A549 (cell line): ENCODE results near the gene HIVEP3.

Source experiments
- CEBPB ChIP-seq, 2 experiments: fragments of >200 bp in 1 of 2; sonication (Bioruptor Twin) in 1 of 2; formaldehyde crosslinking in 1 of 2; IDR thresholded peaks; 2 replicates each; pipeline ENCODE4 v1.6.1; 2012 to 2016
- JUN ChIP-seq, 2 experiments: fragments of >200 bp; sonication (Bioruptor Twin); formaldehyde crosslinking; IDR thresholded peaks; 2 replicates in 1 of 2; 3 replicates in 1 of 2; pipeline ENCODE4 v1.6.1; 2016 to 2017
- MAFK ChIP-seq: fragments of 450-650 bp; IDR thresholded peaks from 2 replicates; pipeline ENCODE4 v1.6.1; 2014; ENCODE audit not compliant: partially characterized antibody
- PHF8 ChIP-seq: fragments of 200-600 bp; sonication (generic); IDR thresholded peaks from 2 replicates; pipeline ENCODE4 v1.6.1; 2016; ENCODE audit warnings: low read depth, mild to moderate bottlenecking, antibody characterized with exemption, moderate library complexity, borderline replicate concordance
- POLR2A ChIP-seq: IDR thresholded peaks from 2 replicates; pipeline ENCODE4 v1.6.1; 2012; ENCODE audit warnings: mild to moderate bottlenecking, low read length
- RAD21 ChIP-seq, 2 experiments: fragments of >200 bp in 1 of 2; sonication (Bioruptor Twin) in 1 of 2; formaldehyde crosslinking in 1 of 2; IDR thresholded peaks in 1 of 2; conservative IDR thresholded peaks in 1 of 2; 2 replicates in 1 of 2; 3 replicates in 1 of 2; pipeline ENCODE4 v1.6.1; 2012 to 2018; ENCODE audit warnings: inconsistent platforms in 1 of 2
- SMC3 ChIP-seq: fragments of >200 bp; sonication (Bioruptor Twin); formaldehyde crosslinking; IDR thresholded peaks from 3 replicates; pipeline ENCODE4 v1.6.1; 2018; ENCODE audit warnings: inconsistent platforms
- TF ChIP-seq, protein P1 (sequence below): fragments of >200 bp; sonication (Bioruptor Twin); formaldehyde crosslinking; IDR thresholded peaks from 3 replicates; pipeline ENCODE4 v1.5.1; 2016

DNA sequence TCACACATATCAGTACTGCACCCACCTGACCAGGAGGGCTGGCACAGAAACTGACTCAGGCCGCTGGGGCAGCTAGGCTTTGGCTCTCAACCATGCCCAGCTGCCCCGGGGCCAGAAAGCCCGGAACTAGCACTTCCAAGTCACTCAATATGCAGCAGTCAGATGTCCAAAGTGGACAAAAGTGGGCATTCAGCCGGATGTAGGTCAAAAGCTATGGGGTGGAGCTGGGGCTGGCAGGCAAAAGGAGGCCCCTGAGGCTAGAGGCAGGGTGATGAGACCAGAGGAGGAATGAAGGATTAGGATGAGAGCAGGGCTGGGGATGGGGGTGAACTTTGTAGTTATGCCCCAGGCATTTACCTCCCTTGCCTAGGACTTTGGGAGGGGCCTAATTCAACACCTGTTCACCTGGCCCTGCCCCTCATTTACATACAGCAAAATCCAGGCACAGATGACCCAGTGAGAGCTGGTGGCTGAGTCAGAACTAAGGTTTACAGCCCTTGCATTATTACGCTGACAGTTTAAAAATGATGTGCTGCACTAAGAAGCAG, 403.5 kb downstream of the HIVEP3 start:
- TF ChIP-seq, protein P1, sequence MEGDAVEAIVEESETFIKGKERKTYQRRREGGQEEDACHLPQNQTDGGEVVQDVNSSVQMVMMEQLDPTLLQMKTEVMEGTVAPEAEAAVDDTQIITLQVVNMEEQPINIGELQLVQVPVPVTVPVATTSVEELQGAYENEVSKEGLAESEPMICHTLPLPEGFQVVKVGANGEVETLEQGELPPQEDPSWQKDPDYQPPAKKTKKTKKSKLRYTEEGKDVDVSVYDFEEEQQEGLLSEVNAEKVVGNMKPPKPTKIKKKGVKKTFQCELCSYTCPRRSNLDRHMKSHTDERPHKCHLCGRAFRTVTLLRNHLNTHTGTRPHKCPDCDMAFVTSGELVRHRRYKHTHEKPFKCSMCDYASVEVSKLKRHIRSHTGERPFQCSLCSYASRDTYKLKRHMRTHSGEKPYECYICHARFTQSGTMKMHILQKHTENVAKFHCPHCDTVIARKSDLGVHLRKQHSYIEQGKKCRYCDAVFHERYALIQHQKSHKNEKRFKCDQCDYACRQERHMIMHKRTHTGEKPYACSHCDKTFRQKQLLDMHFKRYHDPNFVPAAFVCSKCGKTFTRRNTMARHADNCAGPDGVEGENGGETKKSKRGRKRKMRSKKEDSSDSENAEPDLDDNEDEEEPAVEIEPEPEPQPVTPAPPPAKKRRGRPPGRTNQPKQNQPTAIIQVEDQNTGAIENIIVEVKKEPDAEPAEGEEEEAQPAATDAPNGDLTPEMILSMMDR, result no peak
- no peak for TF ChIP-seq POLR2A
- TF ChIP-seq CEBPB (IDR thresholded peaks at IDR 0.05), result no peak
- no peak for TF ChIP-seq SMC3
- no peak for TF ChIP-seq RAD21 (conservative IDR thresholded peaks at IDR 0.05 in 1 of 2, IDR thresholded peaks at IDR 0.05 in 1 of 2)
- TF ChIP-seq PHF8, result no peak
- no peak for TF ChIP-seq JUN (IDR thresholded peaks at IDR 0.05)
- TF ChIP-seq MAFK, result no peak
